IMR-90 (cell line): ENCODE measurements around the gene EVL. TPM values are rescaled to one million over a fixed set of nuclear protein-coding genes. Genes with fewer than 3 reads are reported as not detected.

ENCODE experiments used
- ATAC-seq: fragments of 200-7000 bp; cut with Tn5 transposase; 2 replicates; pipeline ENCODE4 v1.9.1; 2020; ENCODE audit warnings: low read depth, mild to moderate bottlenecking, moderate library complexity
- BruUV-seq: library from RNA; stranded (reverse); fragments of 400-500 nt; replicated peaks from 2 replicates; lab custom pipeline; 2021; lab: Mats Ljungman, UMichigan
- CTCF ChIA-PET: fragments of 300-600 bp; formaldehyde crosslinking; extraction: SDS; loops from one replicate; lab custom pipeline; 2021; ENCODE audit warnings: antibody characterized with exemption; lab: Yijun Ruan, JAX
- POLR2A ChIA-PET: fragments of 300-600 bp; sonication (Branson Sonifier 250); formaldehyde crosslinking; loops from one replicate; lab custom pipeline; 2022; ENCODE audit warnings: antibody characterized with exemption; ENCODE audit not compliant: unreplicated experiment; lab: Charles Lee
- DNase-seq: peaks from one replicate; pipeline ENCODE4 v3.0.0; 2013
- H2AFZ ChIP-seq: replicated peaks from 2 replicates; pipeline ENCODE3; 2013; ENCODE audit warnings: low read length, mild to moderate bottlenecking; ENCODE audit not compliant: poor library complexity
- H2AK5ac ChIP-seq: 2 replicates; pipeline ENCODE4 v1.6.1; 2013; ENCODE audit warnings: low read depth, low read length, inconsistent platforms
- H2AK9ac ChIP-seq: replicated peaks from 2 replicates; pipeline ENCODE3; 2013; ENCODE audit warnings: mild to moderate bottlenecking, low read depth, low read length, moderate library complexity; ENCODE audit not compliant: poor library complexity
- H2BK120ac ChIP-seq: 2 replicates; pipeline ENCODE4 v1.6.1; 2013; ENCODE audit warnings: low read depth, low read length, inconsistent platforms
- H2BK15ac ChIP-seq: 3 replicates; pipeline ENCODE4 v1.6.1; 2013; ENCODE audit warnings: low read depth, low read length, inconsistent platforms
- H2BK20ac ChIP-seq: 2 replicates; pipeline ENCODE4 v1.6.1; 2013; ENCODE audit warnings: low read depth, mild to moderate bottlenecking, inconsistent platforms, low read length, moderate library complexity
- H2BK5ac ChIP-seq: 2 replicates; pipeline ENCODE4 v1.6.1; 2013; ENCODE audit warnings: mild to moderate bottlenecking, low read depth, low read length, inconsistent platforms; ENCODE audit not compliant: poor library complexity, severe bottlenecking
- H3K14ac ChIP-seq: replicated peaks from 2 replicates; pipeline ENCODE4 v1.6.1; 2013; ENCODE audit warnings: low read depth, low read length, inconsistent platforms
- H3K18ac ChIP-seq: 2 replicates; pipeline ENCODE4 v1.6.1; 2013; ENCODE audit warnings: low read depth, low read length, control low read depth
- H3K23ac ChIP-seq: 2 replicates; pipeline ENCODE4 v1.6.1; 2013; ENCODE audit warnings: low read depth, low read length, inconsistent platforms
- H3K27ac ChIP-seq: 2 replicates; pipeline ENCODE4 v1.5.1; 2013; ENCODE audit warnings: mild to moderate bottlenecking, control low read depth, low read length; ENCODE audit not compliant: insufficient read depth
- H3K27me3 ChIP-seq: 2 replicates; pipeline ENCODE4 v1.6.1; 2013; ENCODE audit warnings: low read length; ENCODE audit not compliant: control insufficient read depth, insufficient read depth
- H3K36me3 ChIP-seq: 2 replicates; pipeline ENCODE4 v1.6.1; 2013; ENCODE audit warnings: low read length, mixed read lengths; ENCODE audit not compliant: control insufficient read depth, insufficient read depth
- H3K4ac ChIP-seq: 2 replicates; pipeline ENCODE4 v1.6.1; 2013; ENCODE audit warnings: low read depth, low read length, inconsistent platforms
- H3K4me1 ChIP-seq: 2 replicates; pipeline ENCODE4 v1.6.1; 2013; ENCODE audit warnings: low read length, mixed read lengths; ENCODE audit not compliant: control insufficient read depth, insufficient read depth
- H3K4me2 ChIP-seq: 2 replicates; pipeline ENCODE4 v1.6.1; 2013; ENCODE audit warnings: low read depth, mild to moderate bottlenecking, control low read depth, low read length, moderate library complexity
- H3K4me3 ChIP-seq: 2 replicates; pipeline ENCODE4 v1.5.1; 2013; ENCODE audit warnings: low read depth, mild to moderate bottlenecking, control low read depth, low read length, moderate library complexity; ENCODE audit not compliant: insufficient read depth
- H3K56ac ChIP-seq: 2 replicates; pipeline ENCODE4 v1.6.1; 2013; ENCODE audit warnings: low read length, inconsistent platforms; ENCODE audit not compliant: insufficient read depth; ENCODE audit errors: extremely low read depth
- H3K79me1 ChIP-seq, 2 experiments: 2 replicates each; pipeline ENCODE4 v1.6.1; 2013; ENCODE audit warnings: low read length in 2 of 2, inconsistent platforms in 1 of 2, low read depth in 1 of 2
- H3K9ac ChIP-seq: 2 replicates; pipeline ENCODE4 v1.6.1; 2013; ENCODE audit warnings: low read depth, low read length, control low read depth
- H3K9me1 ChIP-seq: 2 replicates; pipeline ENCODE4 v1.6.1; 2013; ENCODE audit warnings: low read length, inconsistent platforms; ENCODE audit not compliant: insufficient read depth
- H3K9me3 ChIP-seq: 2 replicates; pipeline ENCODE4 v1.6.1; 2013; ENCODE audit warnings: low read length; ENCODE audit not compliant: control insufficient read depth, insufficient read depth
- H4K20me1 ChIP-seq: 2 replicates; pipeline ENCODE4 v1.6.1; 2013; ENCODE audit warnings: low read length, inconsistent platforms; ENCODE audit not compliant: insufficient read depth
- H4K5ac ChIP-seq: 2 replicates; pipeline ENCODE4 v1.6.1; 2013; ENCODE audit warnings: mild to moderate bottlenecking, low read depth, low read length, control low read depth
- H4K8ac ChIP-seq, 2 experiments: 2 replicates each; pipeline ENCODE4 v1.6.1; 2013; ENCODE audit warnings: low read depth in 2 of 2, low read length in 2 of 2, control low read depth in 1 of 2, inconsistent platforms in 1 of 2
- H4K91ac ChIP-seq: 2 replicates; pipeline ENCODE4 v1.6.1; 2013; ENCODE audit warnings: low read depth, low read length, inconsistent platforms; ENCODE audit not compliant: insufficient read depth
- BHLHE40 ChIP-seq: fragments of 150-350 bp; IDR thresholded peaks from 2 replicates; pipeline ENCODE4 v1.6.1; 2016; ENCODE audit warnings: mild to moderate bottlenecking, low read depth, low read length
- CEBPB ChIP-seq: IDR thresholded peaks from 2 replicates; pipeline ENCODE4 v1.6.1; 2012; ENCODE audit warnings: low read depth, low read length, improper control_type of control experiment
- CHD1 ChIP-seq: IDR thresholded peaks from 2 replicates; pipeline ENCODE4 v1.6.1; 2012; ENCODE audit warnings: low read depth, low read length, improper control_type of control experiment
- CTCF ChIP-seq: conservative IDR thresholded peaks from 2 replicates; pipeline ENCODE4 v1.5.1; 2012; ENCODE audit warnings: mild to moderate bottlenecking, low read depth, low read length, improper control_type of control experiment
- ELK1 ChIP-seq: fragments of 150-350 bp; IDR thresholded peaks from 2 replicates; pipeline ENCODE4 v1.6.1; 2016; ENCODE audit warnings: low read depth, mild to moderate bottlenecking, low read length, moderate library complexity, borderline replicate concordance
- FOS ChIP-seq: fragments of 150-350 bp; IDR thresholded peaks from 2 replicates; pipeline ENCODE4 v1.6.1; 2016; ENCODE audit warnings: low read depth, low read length
- MAFK ChIP-seq: IDR thresholded peaks from 2 replicates; pipeline ENCODE4 v1.6.1; 2012; ENCODE audit warnings: low read depth, low read length, improper control_type of control experiment
- MAZ ChIP-seq: IDR thresholded peaks from 2 replicates; pipeline ENCODE4 v1.6.1; 2012; ENCODE audit warnings: low read depth, mild to moderate bottlenecking, low read length, improper control_type of control experiment, moderate library complexity, borderline replicate concordance
- MXI1 ChIP-seq: IDR thresholded peaks from 2 replicates; pipeline ENCODE4 v1.6.1; 2012; ENCODE audit warnings: low read depth, mild to moderate bottlenecking, low read length, moderate library complexity, borderline replicate concordance
- NFE2L2 ChIP-seq: fragments of 150-350 bp; IDR thresholded peaks from 2 replicates; pipeline ENCODE4 v1.6.1; 2016; ENCODE audit warnings: low read depth, mild to moderate bottlenecking, low read length
- POLR2A ChIP-seq: IDR thresholded peaks from 2 replicates; pipeline ENCODE4 v1.6.1; 2012; ENCODE audit warnings: mild to moderate bottlenecking, low read depth, low read length
- RAD21 ChIP-seq: IDR thresholded peaks from 2 replicates; pipeline ENCODE4 v1.6.1; 2012; ENCODE audit warnings: low read length, improper control_type of control experiment
- RCOR1 ChIP-seq: IDR thresholded peaks from 2 replicates; pipeline ENCODE4 v1.6.1; 2012; ENCODE audit warnings: mild to moderate bottlenecking, low read length, improper control_type of control experiment; ENCODE audit not compliant: insufficient replicate concordance
- RFX5 ChIP-seq: IDR thresholded peaks from 2 replicates; pipeline ENCODE4 v1.8.0; 2012; ENCODE audit warnings: low read depth, mild to moderate bottlenecking, low read length, moderate library complexity
- SMC3 ChIP-seq: fragments of 150-350 bp; IDR thresholded peaks from 2 replicates; pipeline ENCODE4 v1.6.1; 2016; ENCODE audit warnings: low read depth, mild to moderate bottlenecking, antibody characterized with exemption, low read length, moderate library complexity
- USF2 ChIP-seq: fragments of 150-350 bp; IDR thresholded peaks from 2 replicates; pipeline ENCODE4 v1.6.1; 2017; ENCODE audit warnings: mild to moderate bottlenecking, antibody characterized with exemption, low read length, low read depth
- WGBS, 2 experiments: methylation state at CpG; one replicate each; pipeline versions ENCODE4 v1.1.5 to v1.1.7; 2013; ENCODE audit warnings: missing lambda C conversion rate in 2 of 2; ENCODE audit not compliant: insufficient read length in 1 of 2; ENCODE audit errors: extremely low coverage in 2 of 2; 5-methylcytosine and 5-hydroxymethylcytosine counted together
- dilution Hi-C: fragments of 300-500 bp; cut with HindIII; formaldehyde crosslinking; loops from one replicate; pipeline ENCODE4 v1.14.3; 2018; ENCODE audit warnings: low sequenced_read_pairs; ENCODE audit not compliant: unreplicated experiment
- in situ Hi-C: fragments of 300-500 bp; cut with MboI; formaldehyde crosslinking; loops from 3 replicates; pipeline ENCODE4 v1.14.3; 2019; ENCODE audit warnings: low sequenced_read_pairs, inconsistent platforms, mixed read lengths
- intact Hi-C: fragments of 100-400 bp; cut with micrococcal nuclease; formaldehyde crosslinking; loops from 2 replicates; pipeline ENCODE4 v1.10.0; 2022
- polyA plus RNA-seq, 3 experiments: library from polyadenylated mRNA; depleted of rRNA; stranded (reverse); fragments of >200 nt; gene quantifications; 2 replicates each; pipeline ENCODE4 v1.2.3, GENCODE V29; 2012; ENCODE audit warnings: low replicate concordance in 1 of 3
- total RNA-seq: library from RNA; depleted of rRNA; stranded (reverse); fragments of >200 nt; gene quantifications from 2 replicates; pipeline ENCODE4 v1.2.3, GENCODE V29; 2012

The EVL gene
- total and polyA plus RNA-seq, 2 of the 4 experiments (the other 2 are of a cell fraction) = 7.2 to 36.5 TPM

GRCh38 chr14:100039903-100040302 lies 25.3 kb upstream of the EVL start:
- no TSS peak for BruUV-seq
- Histone ChIP-seq H3K14ac (no peak overlapping the region), H2BK5ac (no peak overlapping the region), H3K23ac (no peak overlapping the region), H2BK20ac (no peak overlapping the region), H4K8ac (no peak overlapping the region), H3K9me3 (no peaks in the 10 kb centered on the region), H3K4me1 (peaks cover 5% of the 10 kb centered on the region), H3K18ac (no peak overlapping the region), H2AK5ac (no peak overlapping the region), H3K56ac (no peak overlapping the region), H3K9ac (no peak overlapping the region), H3K36me3 (no peaks in the 10 kb centered on the region), H4K20me1 (no peaks in the 10 kb centered on the region), H3K27ac (no peak overlapping the region), H3K79me1 (peaks cover 4 to 7% of the 10 kb centered on the region in 2 experiments; a peak in 2 of 4 replicates), H2AFZ (no peak overlapping the region), H3K4ac (no peak overlapping the region), H2BK120ac (no peak overlapping the region), H3K27me3 (no peaks in the 10 kb centered on the region), H3K4me2 (no peak overlapping the region), H3K9me1 (no peaks in the 10 kb centered on the region), H4K91ac (no peak overlapping the region; the same call in 1 of the 2 replicates), H4K5ac (no peak overlapping the region), H2AK9ac (no peak overlapping the region), H3K4me3 (no peak overlapping the region), H2BK15ac (no peak overlapping the region)
- dilution Hi-C loops (no loop called here), in situ Hi-C loops (no loop called here), intact Hi-C loops (no loop called here)
- WGBS, 2 experiments = 92% methylated on average over 2 of the region's 3 CpGs; no CpG with 5 or more reads in 1 of the 2 experiments
- DNase-seq (no peak), ATAC-seq (no peak)
- TF ChIP-seq MXI1 (no peak), NFE2L2 (no peak), RFX5 (no peak), BHLHE40 (no peak), RCOR1 (no peak), SMC3 (no peak), CEBPB (no peak), MAZ (no peak), MAFK (no peak), USF2 (no peak), FOS (no peak), ELK1 (no peak), RAD21 (no peak), CTCF (no peak), CHD1 (no peak), POLR2A (no peak)
- ChIA-PET CTCF (interaction anchor here (1.3 kb wide), 1 partner anchor 21 kb away, joined by 3 read pairs; no protein-coding TSS in a partner anchor), POLR2A (no interaction called here)
